SIG-M5 treated with dmso at 0.1 percent for 504 hours (cell line): ENCODE results near the gene MSRB2.
"Not testable (repeated sequence)": the region's sequence is repeated elsewhere in the genome, so short reads cannot be mapped to it uniquely, and the experiment has no call there.

Experiments used
- DNase-seq: peaks from one replicate; lab custom pipeline; 2025; ENCODE audit not compliant: unreplicated experiment; lab: John Stamatoyannopoulos, UW

The MSRB2 gene

GRCh38 chr10:23095404-23095965 lies at the start of gene MSRB2:
Gene MSRB2, plus strand, starts transcription at chr10:23095579. Its CDS starts 30 bp downstream, at chr10:23095609.
- DNase-seq, result peak; percentile 82

- DNase-seq, result no peak
These were observed 49.4 kb upstream of the MSRB2 start for GRCh38 chr10:23046027-23046426.

- no peak for DNase-seq
These were observed 48.0 kb upstream of the MSRB2 start for GRCh38 chr10:23047201-23048050.

- no peak for DNase-seq
These were observed 47.2 kb upstream of the MSRB2 start for GRCh38 chr10:23048191-23048590.

GRCh38 chr10:23051278-23051677 lies 44.1 kb upstream of the MSRB2 start:
- DNase-seq, result no peak

GRCh38 chr10:23051855-23052331 lies 43.5 kb upstream of the MSRB2 start:
- DNase-seq, result no peak

- DNase-seq, result peak; percentile 31
These were observed 42.3 kb upstream of the MSRB2 start for GRCh38 chr10:23053036-23053435.

GRCh38 chr10:23055424-23056185 lies 39.8 kb upstream of the MSRB2 start:
- no peak for DNase-seq

- no peak for DNase-seq
These were observed 39.2 kb upstream of the MSRB2 start for GRCh38 chr10:23056186-23056579.

GRCh38 chr10:23058366-23058765 lies 37.0 kb upstream of the MSRB2 start:
- no peak for DNase-seq

GRCh38 chr10:23060918-23061317 lies 34.5 kb upstream of the MSRB2 start:
- DNase-seq, result no peak

- no peak for DNase-seq
These were observed 32.1 kb upstream of the MSRB2 start for GRCh38 chr10:23063045-23063972.

- DNase-seq, result no peak
These were observed 31.2 kb upstream of the MSRB2 start for GRCh38 chr10:23063973-23064812.

- DNase-seq, result not testable (repeated sequence)
These were observed 30.6 kb upstream of the MSRB2 start for GRCh38 chr10:23064813-23065114.

- no peak for DNase-seq
These were observed 30.0 kb upstream of the MSRB2 start for GRCh38 chr10:23065181-23065948.

GRCh38 chr10:23067337-23067736 lies 28.0 kb upstream of the MSRB2 start:
- DNase-seq, result no peak

- DNase-seq, result peak; percentile 56
These were observed 27.2 kb upstream of the MSRB2 start for GRCh38 chr10:23067939-23068775.
